Renal cortical epithelial cell (primary cell): ENCODE data around the gene ADAMTS2. TPM values are rescaled to one million over a fixed set of nuclear protein-coding genes. Genes with fewer than 3 reads are reported as not detected.

Experiments used
- DNase-seq: peaks from one replicate; pipeline ENCODE4 v3.0.0-alpha.2; 2011; ENCODE audit warnings: low read depth
- total RNA-seq: library from RNA; depleted of rRNA; stranded (reverse); fragments of >200 nt; gene quantifications from 2 replicates; pipeline ENCODE4 v1.2.3, GENCODE V29; 2014

ADAMTS2 gene
- total RNA-seq, 1 donor from 2014 or later: 4.2 TPM

DNA sequence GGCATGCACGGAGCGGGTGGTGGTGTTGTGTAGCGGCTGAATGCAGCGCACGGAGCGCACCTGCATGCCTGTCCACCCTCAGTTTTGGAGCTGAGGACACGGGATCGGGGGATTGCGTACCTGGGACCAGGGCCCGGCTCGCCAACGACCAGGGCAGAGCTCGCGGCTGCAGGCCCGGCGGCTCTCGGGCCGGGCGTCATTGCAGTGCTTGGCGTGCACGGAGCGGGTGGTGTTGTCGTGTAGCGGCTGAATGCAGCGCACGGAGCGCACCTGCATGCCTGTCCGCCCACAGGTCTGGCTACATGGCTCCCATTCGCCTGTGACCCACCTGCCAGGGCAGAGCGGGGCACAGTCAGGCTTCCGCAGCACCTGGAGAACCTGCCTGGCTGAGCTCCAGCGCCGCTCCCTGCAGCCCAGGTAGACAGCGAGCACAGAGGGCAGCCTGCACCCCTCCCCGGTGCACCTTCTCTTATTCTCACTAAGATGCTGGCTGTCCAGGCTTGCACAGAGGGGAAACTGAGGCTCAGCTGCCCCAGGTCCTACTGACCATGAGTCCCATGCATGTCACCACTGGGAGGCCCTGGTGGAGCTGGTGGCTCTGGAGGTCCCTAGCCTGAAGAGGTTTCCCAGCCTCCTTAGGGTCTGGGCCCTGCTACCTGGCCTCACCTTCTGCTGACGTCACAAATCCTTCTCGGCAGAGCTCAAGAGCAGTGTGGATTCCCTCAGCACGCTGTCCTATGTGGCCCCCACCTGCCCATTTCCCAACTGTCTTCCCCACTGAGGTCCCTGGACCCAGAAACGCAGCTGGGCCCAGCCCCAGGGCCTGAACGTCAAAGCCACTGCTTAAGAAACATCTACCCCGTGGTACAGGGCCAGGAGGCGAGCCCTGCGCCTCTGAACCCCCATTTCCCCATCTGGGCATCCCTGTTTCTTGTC lies 220.1 kb downstream of the ADAMTS2 start:
- DNase-seq: no peak

GRCh38 chr5:179124273-179124852 lies 220.9 kb downstream of the ADAMTS2 start:
- DNase-seq: no peak

DNA sequence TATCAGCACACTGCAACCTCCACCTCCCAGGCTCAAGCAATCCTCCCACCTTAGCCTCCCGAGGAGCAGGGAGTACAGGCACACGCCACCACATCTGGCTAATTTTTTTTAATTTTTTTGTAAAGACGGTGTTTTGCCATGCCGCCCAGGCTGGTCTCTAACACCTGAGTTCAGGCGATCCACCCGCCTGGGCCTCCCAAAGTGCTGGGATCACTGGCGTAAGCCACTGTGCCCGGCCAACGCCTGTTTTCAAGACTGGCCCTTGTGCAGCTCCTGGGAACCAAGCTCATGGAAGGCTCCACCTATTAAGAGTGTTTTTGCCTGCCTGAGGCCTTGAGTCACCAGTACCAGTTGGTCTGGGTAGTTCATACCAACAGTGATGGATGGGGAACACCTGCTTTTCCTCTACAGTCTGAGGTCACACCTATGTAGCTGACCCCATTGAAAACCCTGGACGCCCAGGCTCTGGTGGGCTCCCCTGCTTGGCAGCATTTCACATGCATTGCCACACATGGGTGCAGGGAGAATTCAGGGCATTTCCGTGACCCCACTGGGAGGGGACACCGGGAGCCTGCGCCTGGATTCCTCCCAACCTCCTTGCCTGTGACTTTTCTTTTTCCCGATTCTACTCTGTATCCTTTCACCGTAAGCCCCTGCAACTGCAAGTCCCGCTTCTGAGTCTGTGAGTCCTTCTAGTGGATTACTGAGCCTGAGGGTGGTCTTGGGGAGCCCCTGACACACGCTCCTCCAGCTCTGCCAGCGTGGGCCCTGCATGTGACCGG lies 221.6 kb downstream of the ADAMTS2 start:
- no peak for DNase-seq

- no peak for DNase-seq
Measured at GRCh38 chr5:179123109-179123426, 222.2 kb downstream of the ADAMTS2 start.

DNA sequence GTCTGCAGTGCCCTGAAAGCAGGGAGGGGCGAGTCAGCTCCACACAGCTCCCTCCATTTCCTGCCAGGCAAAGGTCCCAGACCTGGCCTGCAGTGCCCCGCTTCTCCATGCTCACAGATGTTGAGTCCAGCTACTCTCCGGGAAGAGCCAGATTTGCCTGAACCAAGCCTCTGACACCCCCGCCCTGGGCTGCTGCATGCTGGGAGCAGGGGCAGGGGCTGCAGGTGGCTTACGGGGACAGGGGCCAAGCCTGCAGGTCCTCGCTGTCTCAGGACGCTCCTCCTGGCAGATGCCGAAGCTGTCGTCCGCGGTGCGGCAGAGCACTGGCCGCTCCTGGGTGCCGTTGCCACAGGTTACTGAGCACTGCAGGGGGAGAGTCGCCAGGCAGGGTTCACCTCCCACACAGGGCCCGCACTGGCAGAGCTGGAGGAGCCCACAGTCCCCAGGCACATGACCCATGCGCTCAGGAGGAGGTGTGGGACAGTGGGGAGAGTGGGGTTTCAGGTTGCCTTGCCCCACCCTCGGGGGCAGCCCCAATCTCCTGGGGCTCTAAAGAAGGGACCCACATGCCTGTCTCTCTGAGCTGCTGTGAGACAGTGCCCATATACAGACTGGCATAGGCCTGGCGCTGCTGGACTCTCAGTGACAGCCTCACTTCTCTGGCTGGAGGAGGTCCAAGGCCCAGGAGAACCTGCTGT lies 222.7 kb downstream of the ADAMTS2 start:
- no peak for DNase-seq

DNA sequence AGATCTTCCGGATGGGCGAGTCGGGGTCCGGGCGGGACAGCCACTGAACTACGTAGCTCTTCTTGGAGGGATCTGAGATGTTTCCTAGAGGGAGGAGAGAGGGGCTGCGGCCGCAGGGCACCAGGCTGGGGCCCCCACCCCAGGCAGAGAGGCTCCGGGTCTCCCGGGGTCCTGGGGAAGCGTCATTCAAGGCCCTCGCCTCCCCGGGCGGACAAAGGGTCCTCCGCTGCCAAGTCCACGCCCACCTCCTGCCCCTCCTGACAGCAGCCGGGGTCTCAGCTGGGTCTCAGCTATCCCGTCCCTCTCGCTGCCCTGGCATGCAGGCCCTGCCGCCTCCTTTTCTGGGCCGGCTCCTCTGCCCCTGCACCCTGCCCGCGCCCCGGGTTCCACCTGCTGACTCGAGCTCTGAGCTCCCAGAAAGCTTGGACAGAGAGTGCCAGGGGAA lies 223.6 kb downstream of the ADAMTS2 start:
- no peak for DNase-seq

GRCh38 chr5:179120951-179121666 lies 224.2 kb downstream of the ADAMTS2 start:
- DNase-seq: no peak

- DNase-seq: no peak
Measured at GRCh38 chr5:179120421-179120861, 224.8 kb downstream of the ADAMTS2 start.

DNA sequence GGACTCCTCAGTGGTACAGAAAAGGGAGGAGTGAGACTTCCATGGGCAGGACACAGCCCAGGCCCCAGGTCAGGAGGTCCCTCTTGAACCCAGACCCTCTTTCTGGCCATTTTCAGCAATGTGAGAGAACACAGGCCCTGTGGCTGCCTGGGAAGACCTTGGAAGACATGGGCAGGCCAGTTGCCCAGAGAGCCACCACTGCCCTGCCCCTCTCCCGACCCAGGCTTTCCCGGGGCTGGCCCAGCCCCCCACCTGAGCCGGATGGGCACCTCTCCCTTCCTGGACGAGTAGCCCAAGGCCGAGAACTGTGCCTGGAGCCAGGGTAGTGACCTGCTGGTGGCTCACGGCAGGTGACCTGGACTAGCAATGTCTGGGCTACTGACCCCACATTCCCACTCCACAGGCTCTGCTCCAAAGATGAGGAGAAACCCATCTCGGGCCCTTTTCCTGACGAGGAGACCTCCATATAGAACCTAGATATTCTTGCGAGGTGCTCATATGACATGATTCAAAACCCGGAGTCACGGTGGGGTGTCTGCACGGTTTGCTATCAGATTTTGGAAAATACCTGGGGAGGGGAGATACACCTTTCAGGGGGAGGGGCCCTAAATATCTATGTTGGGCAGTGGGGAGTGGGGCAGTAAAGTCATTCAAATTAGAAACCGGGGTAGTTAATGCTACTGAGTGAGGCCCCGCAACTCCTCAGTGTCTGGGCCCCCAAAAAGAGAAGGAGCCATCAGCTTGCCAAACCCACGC lies 225.7 kb downstream of the ADAMTS2 start:
- DNase-seq: no peak

DNA sequence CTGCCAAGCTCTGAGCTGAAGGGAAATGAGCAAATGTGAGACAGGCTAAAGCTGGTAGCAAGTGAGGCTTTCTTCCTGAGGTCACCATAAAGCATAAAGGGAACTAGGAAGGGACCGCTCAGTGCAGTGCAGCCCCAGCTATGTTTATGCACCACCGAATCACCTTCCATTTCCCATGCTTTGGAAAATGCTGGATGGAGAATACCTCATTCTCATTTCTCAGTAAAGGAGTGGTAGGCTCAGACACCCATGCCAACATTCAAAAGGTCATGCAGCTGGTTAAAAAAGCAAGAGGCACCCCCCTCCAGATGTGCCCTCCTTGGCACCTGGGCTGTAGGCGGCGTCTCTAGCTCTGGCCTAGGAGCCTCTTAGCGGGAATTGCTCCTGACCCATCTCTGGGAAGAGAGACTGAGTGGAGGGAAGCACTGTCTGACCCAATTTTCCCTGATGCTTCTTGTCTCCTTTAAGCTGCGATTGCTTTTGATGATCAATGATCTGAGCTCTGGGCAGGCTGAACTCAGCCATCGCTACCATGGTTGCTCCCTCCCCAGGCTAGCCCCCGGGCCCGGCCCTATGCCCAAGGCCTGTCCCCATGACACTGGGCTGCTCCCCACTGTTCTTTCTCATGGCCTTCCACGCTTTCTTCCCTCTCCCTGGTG lies 226.4 kb downstream of the ADAMTS2 start:
- DNase-seq: no peak

- no peak for DNase-seq
Measured at GRCh38 chr5:179118338-179118737, 226.9 kb downstream of the ADAMTS2 start.

DNA sequence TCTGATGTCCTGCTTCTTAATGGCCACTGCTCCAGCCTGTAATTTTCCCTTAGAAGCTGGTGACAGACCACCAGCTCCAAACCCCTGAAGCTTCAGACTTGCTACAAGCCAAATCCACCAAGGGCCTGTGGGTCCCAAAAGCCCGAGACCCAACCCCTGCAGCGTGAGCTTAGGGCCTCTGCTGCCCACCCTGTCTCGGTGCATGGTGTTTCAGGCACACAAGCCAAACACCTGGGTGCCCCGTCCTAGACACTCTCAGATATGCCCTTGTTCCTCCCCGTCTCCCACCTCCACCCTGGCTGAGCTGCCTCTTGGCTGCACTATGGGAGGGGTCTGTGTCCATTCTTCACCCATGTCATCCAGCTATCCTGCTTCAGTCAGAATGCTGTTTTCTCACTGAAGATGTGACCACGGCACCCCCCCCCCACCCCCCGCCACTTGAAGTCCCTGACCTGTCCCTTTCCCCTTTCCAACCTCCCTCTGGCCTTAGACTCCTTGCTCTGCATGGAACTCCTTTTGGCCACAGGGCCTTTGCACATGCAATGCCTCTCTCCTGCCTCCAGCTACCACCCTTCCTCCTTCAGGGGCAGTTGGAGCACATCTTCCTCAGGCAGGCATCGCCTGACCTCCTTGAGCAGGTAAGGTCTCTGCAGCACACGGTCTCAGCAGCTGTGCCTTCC lies 229.3 kb downstream of the ADAMTS2 start:
- no peak for DNase-seq

GRCh38 chr5:179115307-179115706 lies 230.0 kb downstream of the ADAMTS2 start:
- no peak for DNase-seq

DNA sequence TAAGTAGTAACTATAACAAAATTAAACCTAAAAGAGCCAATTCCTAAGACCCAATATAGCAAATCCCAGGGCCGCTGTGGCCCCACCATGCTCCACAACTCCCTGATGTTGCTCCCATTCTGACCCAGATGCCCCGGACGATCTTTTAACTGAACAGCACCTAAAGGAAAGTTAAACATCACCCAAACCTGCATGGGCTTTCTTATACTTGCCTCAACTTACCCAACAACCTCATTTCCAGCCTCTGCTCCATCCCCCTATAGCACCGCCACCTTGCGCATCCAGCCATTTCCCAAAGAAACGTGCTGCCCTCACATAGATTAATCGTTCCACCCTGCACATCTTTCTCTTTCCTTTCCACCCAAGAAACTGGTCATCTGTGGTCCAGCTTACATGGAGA lies 230.5 kb downstream of the ADAMTS2 start:
- no peak for DNase-seq

- no peak for DNase-seq
Measured at GRCh38 chr5:179113945-179114641, 231.2 kb downstream of the ADAMTS2 start.

GRCh38 chr5:179113143-179113530 lies 232.1 kb downstream of the ADAMTS2 start:
- no peak for DNase-seq

DNA sequence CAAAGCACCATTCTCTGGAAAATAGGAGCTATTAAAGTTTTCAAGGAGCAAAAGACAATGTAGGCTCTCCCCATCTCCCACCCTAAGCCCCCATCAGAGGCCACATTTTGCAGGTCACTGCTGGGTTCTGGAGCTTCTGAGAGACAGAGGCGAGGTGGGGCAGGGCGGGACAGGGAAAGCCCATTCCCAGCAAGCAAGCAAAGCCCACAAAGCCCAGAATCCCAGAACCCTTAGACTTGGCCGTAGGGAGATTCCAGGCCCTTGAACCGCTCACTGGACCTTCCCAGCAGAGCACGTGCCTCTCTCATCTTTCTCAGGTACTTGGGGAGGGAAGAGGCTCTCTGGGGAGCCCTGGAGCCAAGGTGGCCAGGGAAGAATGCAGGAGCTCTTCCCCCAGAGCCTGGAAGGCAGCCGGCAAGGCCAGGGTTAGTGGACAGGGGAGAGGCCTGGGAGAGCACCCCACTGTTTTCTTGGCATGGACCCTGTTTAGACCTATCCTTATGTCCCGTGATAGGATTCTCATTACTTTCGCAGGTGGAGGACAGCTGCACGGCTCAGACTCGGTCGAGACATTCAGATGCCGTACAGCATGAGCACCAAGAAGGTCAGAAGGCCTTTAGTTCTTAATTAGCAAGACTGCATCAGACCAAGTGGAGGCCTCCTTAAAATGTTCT lies 232.7 kb downstream of the ADAMTS2 start:
- DNase-seq: no peak
